ENCODE data around the gene PLIN3.
"Not testable (repeated sequence)": the region's sequence is repeated elsewhere in the genome, so short reads cannot be mapped to it uniquely, and the experiment has no call there.

DNA sequence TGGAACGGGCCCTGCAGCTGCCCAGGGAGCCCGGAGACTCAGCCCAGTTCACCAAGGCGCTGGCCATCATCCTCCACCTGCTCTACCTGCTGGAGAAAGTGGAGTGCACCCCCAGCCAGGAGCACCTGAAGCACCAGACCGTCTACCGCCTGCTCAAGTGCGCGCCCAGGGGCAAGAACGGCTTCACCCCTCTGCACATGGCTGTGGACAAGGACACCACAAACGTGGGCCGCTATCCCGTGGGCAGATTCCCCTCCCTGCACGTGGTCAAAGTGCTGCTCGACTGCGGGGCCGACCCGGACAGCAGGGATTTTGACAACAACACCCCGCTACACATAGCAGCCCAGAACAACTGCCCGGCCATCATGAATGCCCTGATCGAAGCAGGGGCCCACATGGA, 74.2 kb downstream of the PLIN3 start:
- TF ChIP-seq, protein P1, sequence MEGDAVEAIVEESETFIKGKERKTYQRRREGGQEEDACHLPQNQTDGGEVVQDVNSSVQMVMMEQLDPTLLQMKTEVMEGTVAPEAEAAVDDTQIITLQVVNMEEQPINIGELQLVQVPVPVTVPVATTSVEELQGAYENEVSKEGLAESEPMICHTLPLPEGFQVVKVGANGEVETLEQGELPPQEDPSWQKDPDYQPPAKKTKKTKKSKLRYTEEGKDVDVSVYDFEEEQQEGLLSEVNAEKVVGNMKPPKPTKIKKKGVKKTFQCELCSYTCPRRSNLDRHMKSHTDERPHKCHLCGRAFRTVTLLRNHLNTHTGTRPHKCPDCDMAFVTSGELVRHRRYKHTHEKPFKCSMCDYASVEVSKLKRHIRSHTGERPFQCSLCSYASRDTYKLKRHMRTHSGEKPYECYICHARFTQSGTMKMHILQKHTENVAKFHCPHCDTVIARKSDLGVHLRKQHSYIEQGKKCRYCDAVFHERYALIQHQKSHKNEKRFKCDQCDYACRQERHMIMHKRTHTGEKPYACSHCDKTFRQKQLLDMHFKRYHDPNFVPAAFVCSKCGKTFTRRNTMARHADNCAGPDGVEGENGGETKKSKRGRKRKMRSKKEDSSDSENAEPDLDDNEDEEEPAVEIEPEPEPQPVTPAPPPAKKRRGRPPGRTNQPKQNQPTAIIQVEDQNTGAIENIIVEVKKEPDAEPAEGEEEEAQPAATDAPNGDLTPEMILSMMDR (IDR thresholded peaks at IDR 0.05), result not testable (repeated sequence)
- not testable (repeated sequence) for TF ChIP-seq POLR2A (IDR thresholded peaks at IDR 0.05)

Data from gastroesophageal sphincter (tissue), 3 donors.